Vagina (tissue), 2 donors: ENCODE data around the gene NID2. TPM values are rescaled to one million over a fixed set of nuclear protein-coding genes. Genes with fewer than 3 reads are reported as not detected.

ENCODE experiments used
- DNase-seq, 2 donors: peaks; one replicate each; pipeline ENCODE4 v3.0.0-alpha.2; 2017; ENCODE audit errors: extremely low spot score in 2 of 2
- H3K27ac ChIP-seq: fragments of 200-600 bp; sonication (generic); one replicate; pipeline ENCODE4 v1.5.1; 2019
- H3K27me3 ChIP-seq: fragments of 200-600 bp; sonication (generic); one replicate; pipeline ENCODE4 v1.5.1; 2019
- H3K36me3 ChIP-seq, 2 donors: fragments of 200-600 bp; sonication (generic); one replicate each; pipeline ENCODE4 v1.5.1; 2017 to 2019
- H3K4me1 ChIP-seq: fragments of 200-600 bp; sonication (generic); one replicate; pipeline ENCODE4 v1.5.1; 2019
- H3K4me3 ChIP-seq, 2 donors: fragments of 200-600 bp; sonication (generic); 1 replicate in 1 of 2; 2 replicates in 1 of 2; pipeline ENCODE4 v1.5.1; 2016 to 2019
- H3K9me3 ChIP-seq: fragments of 200-600 bp; sonication (generic); one replicate; pipeline ENCODE4 v1.5.1; 2019
- CTCF ChIP-seq, 3 experiments: fragments of 450-650 bp in 2 of 3; fragments of 200-600 bp in 1 of 3; sonication (generic) in 1 of 3; IDR thresholded peaks; one replicate each; pipeline ENCODE4 v1.5.1; 2017 to 2019; ENCODE audit warnings: antibody characterized with exemption in 3 of 3, mild to moderate bottlenecking in 2 of 3, moderate library complexity in 2 of 3
- POLR2A ChIP-seq, 2 donors: fragments of 450-650 bp; IDR thresholded peaks; one replicate each; pipeline ENCODE4 v1.6.1; 2017; ENCODE audit warnings: antibody characterized with exemption in 2 of 2, mild to moderate bottlenecking in 2 of 2, moderate library complexity in 2 of 2
- POLR2AphosphoS5 ChIP-seq, 2 donors: sonication (generic); formaldehyde crosslinking; IDR thresholded peaks; one replicate each; pipeline ENCODE4 v1.9.0; 2017; ENCODE audit warnings: antibody characterized with exemption in 2 of 2, mild to moderate bottlenecking in 2 of 2, low read depth in 1 of 2; ENCODE audit not compliant: insufficient read depth in 1 of 2
- intact Hi-C: fragments of 100-400 bp; cut with DNase I; formaldehyde crosslinking; loops from one replicate; pipeline ENCODE4 v1.15.1; 2023
- total RNA-seq: library from RNA; depleted of rRNA; stranded (reverse); fragments of >200 nt; gene quantifications from one replicate; pipeline ENCODE4 v1.2.3, GENCODE V29; 2016

The NID2 gene
- total RNA-seq, 1 donor from 2014 or later, result 20.1 TPM

GRCh38 chr14:51967521-51967920 lies 101.3 kb downstream of the NID2 start:
- Histone ChIP-seq H3K4me3 (no peak overlapping the region), H3K27ac (no peak overlapping the region), H3K36me3 (no peaks in the 10 kb centered on the region), H3K9me3 (no peaks in the 10 kb centered on the region), H3K4me1 (no peaks in the 10 kb centered on the region), H3K27me3 (no peaks in the 10 kb centered on the region)
- TF ChIP-seq POLR2AphosphoS5 (IDR thresholded peaks at IDR 0.05; ENCODE audit: insufficient read depth in 1 of 2, low read depth in 1 of 2) (no peak), CTCF (IDR thresholded peaks at IDR 0.05) (no peak), POLR2A (IDR thresholded peaks at IDR 0.05) (no peak)
- no peak for DNase-seq
- intact Hi-C loops, result no loop called here

- H3K36me3 ChIP-seq, result no peaks in the 10 kb centered on the region
- H3K27me3 ChIP-seq, result no peaks in the 10 kb centered on the region
- intact Hi-C loops, result no loop called here
- H3K27ac ChIP-seq, result no peak overlapping the region
- no peak for DNase-seq
- H3K4me3 ChIP-seq, result no peak overlapping the region
- H3K4me1 ChIP-seq, result no peaks in the 10 kb centered on the region
- TF ChIP-seq CTCF (IDR thresholded peaks at IDR 0.05) (no peak), POLR2A (IDR thresholded peaks at IDR 0.05) (no peak), POLR2AphosphoS5 (IDR thresholded peaks at IDR 0.05; ENCODE audit: insufficient read depth in 1 of 2, low read depth in 1 of 2) (no peak)
- no peaks in the 10 kb centered on the region for H3K9me3 ChIP-seq
These were observed 105.6 kb downstream of the NID2 start for GRCh38 chr14:51963286-51963685.

GRCh38 chr14:51962711-51963110 lies 106.1 kb downstream of the NID2 start:
- no peaks in the 10 kb centered on the region for H3K36me3 ChIP-seq
- no peak for DNase-seq
- H3K9me3 ChIP-seq, result no peaks in the 10 kb centered on the region
- H3K4me1 ChIP-seq, result no peaks in the 10 kb centered on the region
- no peak for TF ChIP-seq CTCF (IDR thresholded peaks at IDR 0.05)
- no peak for TF ChIP-seq POLR2A (IDR thresholded peaks at IDR 0.05)
- TF ChIP-seq POLR2AphosphoS5 (IDR thresholded peaks at IDR 0.05; ENCODE audit: insufficient read depth in 1 of 2, low read depth in 1 of 2), result no peak
- H3K27me3 ChIP-seq, result no peaks in the 10 kb centered on the region
- H3K27ac ChIP-seq, result no peak overlapping the region
- no peak overlapping the region for H3K4me3 ChIP-seq
- intact Hi-C loops, result no loop called here

- DNase-seq, result no peak
- intact Hi-C loops, result no loop called here
- TF ChIP-seq POLR2A (IDR thresholded peaks at IDR 0.05), result no peak
- TF ChIP-seq CTCF (IDR thresholded peaks at IDR 0.05), result no peak
- no peak for TF ChIP-seq POLR2AphosphoS5 (IDR thresholded peaks at IDR 0.05; ENCODE audit: insufficient read depth in 1 of 2, low read depth in 1 of 2)
- no peak overlapping the region for H3K27ac ChIP-seq
- H3K4me3 ChIP-seq, result no peak overlapping the region
- no peaks in the 10 kb centered on the region for H3K36me3 ChIP-seq
- H3K4me1 ChIP-seq, result no peaks in the 10 kb centered on the region
- no peaks in the 10 kb centered on the region for H3K9me3 ChIP-seq
- no peaks in the 10 kb centered on the region for H3K27me3 ChIP-seq
These were observed 108.0 kb downstream of the NID2 start for GRCh38 chr14:51960866-51961265.

- H3K9me3 ChIP-seq, result no peaks in the 10 kb centered on the region
- TF ChIP-seq POLR2AphosphoS5 (IDR thresholded peaks at IDR 0.05; ENCODE audit: insufficient read depth in 1 of 2, low read depth in 1 of 2) (no peak), CTCF (IDR thresholded peaks at IDR 0.05) (no peak), POLR2A (IDR thresholded peaks at IDR 0.05) (no peak)
- no peak for DNase-seq
- intact Hi-C loops, result no loop called here
- H3K4me3 ChIP-seq, result no peak overlapping the region
- H3K4me1 ChIP-seq, result no peaks in the 10 kb centered on the region
- no peaks in the 10 kb centered on the region for H3K36me3 ChIP-seq
- no peaks in the 10 kb centered on the region for H3K27me3 ChIP-seq
- no peak overlapping the region for H3K27ac ChIP-seq
These were observed 108.9 kb downstream of the NID2 start for GRCh38 chr14:51959928-51960327.
